IPS-18a (cell line): ENCODE results near the gene DUOXA1.

ENCODE experiments used
- H3K27ac ChIP-seq: one replicate; pipeline ENCODE4 v1.5.1; 2013; ENCODE audit warnings: low read length
- H3K27me3 ChIP-seq: one replicate; pipeline ENCODE4 v1.6.1; 2013; ENCODE audit warnings: mild to moderate bottlenecking, low read length; ENCODE audit not compliant: control insufficient read depth, insufficient read depth
- H3K36me3 ChIP-seq: one replicate; pipeline ENCODE4 v1.6.1; 2013; ENCODE audit warnings: low read depth, low read length; ENCODE audit not compliant: control insufficient read depth
- H3K4me1 ChIP-seq: one replicate; pipeline ENCODE4 v1.6.1; 2013; ENCODE audit warnings: low read depth, low read length; ENCODE audit not compliant: control insufficient read depth
- H3K4me3 ChIP-seq: one replicate; pipeline ENCODE4 v1.5.1; 2013; ENCODE audit warnings: low read length
- H3K9ac ChIP-seq: one replicate; pipeline ENCODE4 v1.6.1; 2013; ENCODE audit warnings: mild to moderate bottlenecking, low read length, moderate library complexity
- H3K9me3 ChIP-seq: one replicate; pipeline ENCODE4 v1.6.1; 2013; ENCODE audit warnings: low read depth, low read length; ENCODE audit not compliant: control insufficient read depth

DUOXA1 gene

GRCh38 chr15:45116006-45116481, 13.6 kb downstream of the DUOXA1 start:
- Histone ChIP-seq H3K4me1 (peaks cover 11% of the 10 kb centered on the region), H3K4me3 (no peak overlapping the region), H3K9me3 (no peaks in the 10 kb centered on the region), H3K36me3 (no peaks in the 10 kb centered on the region), H3K27ac (no peak overlapping the region), H3K9ac (no peak overlapping the region), H3K27me3 (peaks cover 95% of the 10 kb centered on the region)

- peaks cover 11% of the 10 kb centered on the region for H3K4me1 ChIP-seq
- no peak overlapping the region for H3K4me3 ChIP-seq
- peaks cover 95% of the 10 kb centered on the region for H3K27me3 ChIP-seq
- no peak overlapping the region for H3K27ac ChIP-seq
- no peaks in the 10 kb centered on the region for H3K36me3 ChIP-seq
- no peaks in the 10 kb centered on the region for H3K9me3 ChIP-seq
- H3K9ac ChIP-seq: no peak overlapping the region
These were observed 14.3 kb downstream of the DUOXA1 start for GRCh38 chr15:45115312-45115820.

DNA sequence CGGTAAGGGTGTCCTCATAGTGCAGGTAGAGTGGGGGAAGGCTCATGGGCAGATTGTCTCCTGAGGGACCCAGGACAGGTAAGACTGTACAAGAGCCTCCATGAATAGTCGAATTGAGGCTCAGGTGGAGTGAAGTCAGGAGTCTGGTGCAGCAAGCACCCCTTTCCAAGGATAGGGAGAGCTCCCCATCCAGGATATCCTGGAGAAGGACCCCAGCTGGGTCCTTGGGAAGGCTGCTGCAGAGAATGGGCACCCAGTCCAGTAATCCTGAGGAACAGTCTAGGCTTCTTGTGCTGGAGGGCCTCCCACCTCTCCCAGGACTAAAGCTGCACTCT, 15.0 kb downstream of the DUOXA1 start:
- H3K4me3 ChIP-seq: no peak overlapping the region
- H3K27me3 ChIP-seq: peaks cover 99% of the 10 kb centered on the region

GRCh38 chr15:45114076-45114750, 15.5 kb downstream of the DUOXA1 start, which contains the start of the genes DUOX2 and DUOXA2:
DUOX2 (minus strand) TSS chr15:45114172; CDS start chr15:45113411, 761 bp downstream.
DUOXA2 (plus strand) TSS chr15:45114326; CDS start chr15:45114606, 280 bp downstream.
- no peak within 1 kb of the TSS for H3K27ac ChIP-seq
- H3K9ac ChIP-seq: no peak within 1 kb of the TSS
- H3K4me1 ChIP-seq: peaks cover 11% of the 10 kb centered on the region
- no peaks in the 10 kb centered on the region for H3K9me3 ChIP-seq
- H3K4me3 ChIP-seq: peak within 1 kb of the TSS; percentile 50
- H3K27me3 ChIP-seq: peaks cover 99% of the 10 kb centered on the region
- no peaks in the 10 kb centered on the region for H3K36me3 ChIP-seq

More for the DNA sequence above, 15.0 kb downstream of the DUOXA1 start:
- H3K4me1 ChIP-seq: peaks cover 11% of the 10 kb centered on the region
- H3K9ac ChIP-seq: no peak overlapping the region
- no peaks in the 10 kb centered on the region for H3K36me3 ChIP-seq
- H3K27ac ChIP-seq: no peak overlapping the region
- H3K9me3 ChIP-seq: no peaks in the 10 kb centered on the region

DNA sequence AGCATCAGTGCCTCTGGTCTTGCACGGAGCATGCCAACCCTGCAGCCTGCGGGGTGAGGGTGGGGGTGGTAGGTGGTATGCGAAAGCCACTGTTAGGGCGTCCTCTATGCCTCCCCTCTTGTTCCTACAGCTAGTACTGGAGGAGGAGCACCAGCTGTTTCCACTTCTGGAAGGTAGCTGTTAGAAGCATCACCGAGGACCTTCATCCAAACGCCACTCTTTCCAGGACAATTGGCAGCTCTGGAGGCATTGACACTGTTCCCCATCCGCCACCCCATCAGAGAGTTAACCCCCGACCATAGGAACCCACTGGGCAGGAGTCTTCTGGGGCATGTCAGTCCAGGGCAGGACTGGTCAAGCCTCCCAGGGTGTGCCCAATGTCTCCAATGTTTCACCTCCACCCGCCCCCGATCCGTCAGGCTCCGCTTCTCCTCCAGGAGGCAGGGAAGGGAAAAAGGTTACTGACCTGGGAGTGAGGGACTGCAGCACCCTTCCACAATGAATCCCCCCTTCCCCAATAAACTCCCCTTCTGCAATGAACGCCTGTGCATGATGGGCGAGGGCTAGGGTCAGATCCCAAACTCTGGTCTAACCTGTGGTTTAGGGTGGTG, 16.2 kb downstream of the DUOXA1 start:
- Histone ChIP-seq H3K4me1 (peaks cover 11% of the 10 kb centered on the region), H3K4me3 (peak overlapping the region; percentile 50), H3K9ac (no peak overlapping the region)

DNA sequence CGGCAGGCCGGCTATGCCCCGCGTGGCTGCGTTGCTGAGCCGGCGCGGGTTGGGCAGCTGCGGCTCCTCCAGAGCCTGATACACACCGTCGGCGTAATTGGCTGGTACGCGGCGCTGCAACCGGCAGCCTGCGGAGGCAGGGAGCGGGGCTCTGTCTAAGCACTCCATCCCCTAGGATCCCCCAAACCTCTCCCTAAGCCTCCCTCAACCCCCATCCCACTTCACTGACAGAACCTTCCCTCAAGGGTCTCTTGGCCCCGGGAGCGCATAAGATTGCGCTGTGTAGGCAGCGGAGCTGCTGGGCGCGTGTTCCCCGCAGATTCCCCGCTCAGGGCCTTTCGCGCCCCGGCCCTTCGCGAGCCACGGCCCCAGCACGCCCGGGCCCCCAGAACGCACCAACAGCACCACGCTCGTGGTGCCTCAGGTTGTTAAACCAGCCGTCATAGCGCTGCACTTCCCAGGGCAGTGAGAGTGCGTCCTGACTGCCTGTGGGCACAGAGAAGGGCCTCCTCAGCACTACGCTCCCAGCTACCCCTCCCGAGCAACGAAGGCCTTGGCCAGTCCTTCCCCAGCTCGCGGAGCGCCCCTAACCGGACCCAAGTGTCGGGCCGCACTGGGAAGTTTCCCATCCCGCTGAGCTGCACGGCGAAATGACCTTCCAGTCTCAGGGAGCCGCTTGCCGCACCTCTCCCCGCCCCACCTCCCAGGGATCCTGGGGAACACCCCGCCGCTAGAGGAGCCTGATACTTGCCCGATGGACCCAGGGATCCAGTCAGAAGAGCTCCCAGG, 16.9 kb downstream of the DUOXA1 start:
- Histone ChIP-seq H3K9ac (no peak overlapping the region), H3K27ac (no peak overlapping the region), H3K4me3 (peak overlapping the region; percentile 50), H3K9me3 (no peaks in the 10 kb centered on the region), H3K4me1 (peaks cover 11% of the 10 kb centered on the region), H3K27me3 (peaks cover 93% of the 10 kb centered on the region), H3K36me3 (no peaks in the 10 kb centered on the region)

More for the DNA sequence above, 16.2 kb downstream of the DUOXA1 start:
- no peaks in the 10 kb centered on the region for H3K9me3 ChIP-seq
- H3K27ac ChIP-seq: no peak overlapping the region
- peaks cover 100% of the 10 kb centered on the region for H3K27me3 ChIP-seq
- no peaks in the 10 kb centered on the region for H3K36me3 ChIP-seq

GRCh38 chr15:45112143-45112590, 17.5 kb downstream of the DUOXA1 start:
- Histone ChIP-seq H3K4me1 (peaks cover 11% of the 10 kb centered on the region), H3K9ac (no peak overlapping the region), H3K9me3 (no peaks in the 10 kb centered on the region), H3K27me3 (peaks cover 86% of the 10 kb centered on the region), H3K27ac (no peak overlapping the region), H3K36me3 (no peaks in the 10 kb centered on the region), H3K4me3 (peak overlapping the region; percentile 50)

DNA sequence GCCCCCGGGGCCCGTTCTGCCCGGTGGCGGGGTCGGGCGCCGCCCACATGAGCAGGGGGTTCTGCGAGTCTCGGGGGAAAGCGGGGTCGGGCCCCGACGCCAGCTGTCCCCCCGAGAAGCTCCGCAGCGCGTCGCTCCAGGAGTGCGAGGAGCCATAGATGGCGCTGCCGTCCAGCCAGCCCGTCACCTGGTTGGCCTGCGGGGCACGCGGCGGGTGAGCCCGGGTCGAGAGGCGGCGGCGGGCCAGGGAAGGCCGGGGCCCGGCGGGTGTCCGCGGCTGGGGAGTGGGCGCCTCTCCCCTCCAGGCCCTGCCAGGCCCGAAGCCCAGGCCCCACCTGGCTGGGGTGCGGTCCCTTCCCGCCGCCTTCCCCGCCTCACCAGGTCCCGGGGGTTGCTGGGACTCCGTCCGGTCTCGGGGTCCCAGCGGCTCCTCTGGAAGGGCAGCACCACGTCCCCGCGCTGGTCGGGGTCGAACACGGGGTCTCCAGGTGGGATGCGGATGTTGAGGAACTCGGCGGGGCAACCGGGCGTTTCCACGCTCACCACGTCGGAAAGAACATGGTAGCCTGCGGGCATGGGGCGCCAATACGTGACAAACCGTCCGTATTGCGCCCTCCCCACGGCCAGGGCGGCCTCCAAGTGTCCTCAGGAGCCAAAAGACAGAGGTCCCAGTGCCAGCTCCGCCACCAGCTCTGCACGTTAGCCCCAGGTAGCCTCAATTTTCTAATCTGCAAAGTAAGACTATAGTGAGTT, 18.1 kb downstream of the DUOXA1 start:
- Histone ChIP-seq H3K27ac (no peak overlapping the region), H3K4me1 (peaks cover 10% of the 10 kb centered on the region), H3K36me3 (no peaks in the 10 kb centered on the region), H3K9me3 (no peaks in the 10 kb centered on the region), H3K4me3 (peak overlapping the region; percentile 50), H3K9ac (no peak overlapping the region), H3K27me3 (peaks cover 80% of the 10 kb centered on the region)

GRCh38 chr15:45110256-45110820, 19.3 kb downstream of the DUOXA1 start:
- Histone ChIP-seq H3K4me3 (no peak overlapping the region), H3K9me3 (no peaks in the 10 kb centered on the region), H3K27me3 (peaks cover 68% of the 10 kb centered on the region), H3K27ac (no peak overlapping the region), H3K36me3 (no peaks in the 10 kb centered on the region), H3K9ac (no peak overlapping the region), H3K4me1 (peaks cover 8% of the 10 kb centered on the region)

DNA sequence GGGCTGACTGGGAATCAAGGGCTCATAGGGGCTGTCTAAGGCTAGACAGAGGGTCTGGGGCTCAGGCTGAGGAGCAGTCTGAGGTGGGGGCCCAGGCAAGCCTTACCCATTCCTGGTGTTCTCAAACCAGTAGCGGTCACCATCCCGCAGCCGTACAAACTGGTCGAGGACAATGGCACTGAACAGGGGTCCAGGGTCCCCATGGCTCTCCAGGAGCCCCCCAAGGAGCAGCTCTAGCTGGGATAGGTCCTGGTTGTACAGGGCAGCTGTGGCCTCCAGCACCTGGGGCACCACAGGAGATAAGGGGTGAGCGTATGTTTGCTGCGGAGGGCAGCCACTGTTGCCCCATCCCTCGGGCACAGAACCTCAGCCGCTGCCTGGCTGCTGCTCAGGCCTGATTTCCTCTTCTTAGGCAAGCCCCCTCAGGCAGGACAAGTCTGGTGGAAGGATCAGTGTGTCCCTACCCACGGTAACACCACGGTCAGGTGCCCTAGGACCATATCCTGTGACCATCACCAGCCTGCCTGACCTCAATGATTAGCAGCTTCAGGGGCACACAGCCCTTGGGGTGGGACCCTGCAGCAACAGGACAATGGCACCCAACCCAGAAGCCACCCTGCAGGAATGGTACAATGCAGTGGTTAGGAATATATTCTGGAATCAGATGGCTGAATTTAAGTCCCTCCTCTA, 21.6 kb downstream of the DUOXA1 start:
- Histone ChIP-seq H3K9me3 (no peaks in the 10 kb centered on the region), H3K36me3 (no peaks in the 10 kb centered on the region), H3K4me3 (no peak overlapping the region), H3K27ac (no peak overlapping the region), H3K9ac (no peak overlapping the region), H3K4me1 (no peaks in the 10 kb centered on the region), H3K27me3 (peaks cover 46% of the 10 kb centered on the region)
